H9 (cell line): ENCODE data around the gene KCTD1. TPM values are rescaled to one million over a fixed set of nuclear protein-coding genes. Genes with fewer than 3 reads are reported as not detected.

Experiments used
- DNase-seq: peaks from one replicate; pipeline ENCODE4 v3.0.0-alpha.2; 2017
- H2AFZ ChIP-seq: one replicate; pipeline ENCODE4 v1.6.1; 2013; ENCODE audit warnings: mild to moderate bottlenecking, low read length, control low read depth, moderate library complexity
- H2AK5ac ChIP-seq: 2 replicates; pipeline ENCODE4 v1.6.1; 2013; ENCODE audit warnings: low read length, control low read depth, mixed read lengths; ENCODE audit not compliant: insufficient read length
- H2BK120ac ChIP-seq: one replicate; pipeline ENCODE4 v1.6.1; 2013; ENCODE audit warnings: low read depth, mild to moderate bottlenecking, low read length, control low read depth, inconsistent platforms; ENCODE audit not compliant: poor library complexity, severe bottlenecking
- H2BK12ac ChIP-seq: 2 replicates; pipeline ENCODE4 v1.6.1; 2013; ENCODE audit warnings: low read length, control low read depth, mixed read lengths, low read depth; ENCODE audit not compliant: insufficient read length
- H2BK15ac ChIP-seq: 2 replicates; pipeline ENCODE4 v1.6.1; 2013; ENCODE audit warnings: low read depth, low read length, control low read depth
- H2BK20ac ChIP-seq: one replicate; pipeline ENCODE4 v1.6.1; 2013; ENCODE audit warnings: low read depth, mild to moderate bottlenecking, low read length, control low read depth, inconsistent platforms; ENCODE audit not compliant: poor library complexity, severe bottlenecking
- H2BK5ac ChIP-seq: 2 replicates; pipeline ENCODE4 v1.6.1; 2013; ENCODE audit warnings: low read length, control low read depth, mixed read lengths; ENCODE audit not compliant: insufficient read length
- H3K14ac ChIP-seq: 2 replicates; pipeline ENCODE4 v1.6.1; 2013; ENCODE audit warnings: low read length, control low read depth; ENCODE audit not compliant: insufficient read depth
- H3K18ac ChIP-seq: 2 replicates; pipeline ENCODE4 v1.6.1; 2013; ENCODE audit warnings: low read depth, mild to moderate bottlenecking, mixed read lengths, low read length, control low read depth; ENCODE audit not compliant: insufficient read length
- H3K23ac ChIP-seq: 2 replicates; pipeline ENCODE4 v1.6.1; 2013; ENCODE audit warnings: low read length, control low read depth, mixed read lengths, low read depth; ENCODE audit not compliant: insufficient read length
- H3K23me2 ChIP-seq: 2 replicates; pipeline ENCODE4 v1.6.1; 2013; ENCODE audit warnings: low read depth, mild to moderate bottlenecking, mixed read lengths, low read length, control low read depth; ENCODE audit not compliant: insufficient read length, poor library complexity, severe bottlenecking
- H3K27ac ChIP-seq: 2 replicates; pipeline ENCODE4 v1.5.1; 2013; ENCODE audit warnings: low read length, control low read depth, mixed read lengths, low read depth; ENCODE audit not compliant: insufficient read length
- H3K27me3 ChIP-seq: 2 replicates; pipeline ENCODE4 v1.6.1; 2013; ENCODE audit warnings: low read length, control low read depth, inconsistent platforms; ENCODE audit not compliant: insufficient read depth
- H3K4ac ChIP-seq: 2 replicates; pipeline ENCODE4 v1.6.1; 2013; ENCODE audit warnings: low read depth, mild to moderate bottlenecking, control low read depth, inconsistent platforms, low read length, moderate library complexity
- H3K4me1 ChIP-seq: 2 replicates; pipeline ENCODE4 v1.6.1; 2013; ENCODE audit warnings: low read length, control low read depth, inconsistent platforms; ENCODE audit not compliant: insufficient read depth
- H3K4me2 ChIP-seq: 2 replicates; pipeline ENCODE4 v1.6.1; 2013; ENCODE audit warnings: low read length, control low read depth, mixed read lengths; ENCODE audit not compliant: insufficient read length, insufficient read depth
- H3K56ac ChIP-seq: 2 replicates; pipeline ENCODE4 v1.6.1; 2013; ENCODE audit warnings: low read depth, mild to moderate bottlenecking, mixed read lengths, low read length, control low read depth; ENCODE audit not compliant: insufficient read length
- H3K79me1 ChIP-seq: 2 replicates; pipeline ENCODE4 v1.6.1; 2013; ENCODE audit warnings: low read depth, mild to moderate bottlenecking, moderate library complexity, low read length, control low read depth, inconsistent platforms; ENCODE audit not compliant: insufficient read depth, poor library complexity, severe bottlenecking
- H3K79me2 ChIP-seq: 2 replicates; pipeline ENCODE4 v1.6.1; 2013; ENCODE audit warnings: low read length, control low read depth, inconsistent platforms; ENCODE audit not compliant: insufficient read depth
- H3K9ac ChIP-seq: 2 replicates; pipeline ENCODE4 v1.6.1; 2013; ENCODE audit warnings: low read length, control low read depth, mixed read lengths; ENCODE audit not compliant: insufficient read length; ENCODE audit errors: extremely low read depth
- H3K9me3 ChIP-seq: one replicate; pipeline ENCODE4 v1.6.1; 2013; ENCODE audit warnings: low read depth, low read length, inconsistent platforms; ENCODE audit not compliant: control insufficient read depth
- H3T11ph ChIP-seq: one replicate; pipeline ENCODE4 v1.6.1; 2013; ENCODE audit warnings: mild to moderate bottlenecking, low read length, control low read depth, inconsistent platforms
- H4K20me1 ChIP-seq: one replicate; pipeline ENCODE4 v1.6.1; 2013; ENCODE audit not compliant: control insufficient read depth, insufficient read length, insufficient read depth
- H4K5ac ChIP-seq: 2 replicates; pipeline ENCODE4 v1.6.1; 2013; ENCODE audit warnings: low read depth, mild to moderate bottlenecking, mixed read lengths, low read length, control low read depth; ENCODE audit not compliant: insufficient read length
- H4K8ac ChIP-seq: replicated peaks from 2 replicates; pipeline ENCODE4 v1.6.1; 2013; ENCODE audit warnings: low read length, control low read depth, mixed read lengths, low read depth; ENCODE audit not compliant: insufficient read length
- H4K91ac ChIP-seq: 2 replicates; pipeline ENCODE4 v1.6.1; 2013; ENCODE audit warnings: low read depth, mild to moderate bottlenecking, moderate library complexity, mixed read lengths, low read length, control low read depth; ENCODE audit not compliant: insufficient read length
- H3K27ac Mint-ChIP-seq, 3 experiments: 2 replicates in 2 of 3; 3 replicates in 1 of 3; pipeline ENCODE4 v1.8.0; 2020 to 2021; ENCODE audit warnings: mixed read lengths in 3 of 3, mild to moderate bottlenecking in 1 of 3, moderate library complexity in 1 of 3
- H3K27me3 Mint-ChIP-seq: 2 replicates; pipeline ENCODE4 v1.8.0; 2021; ENCODE audit warnings: low read depth, mild to moderate bottlenecking, moderate library complexity, mixed read lengths
- H3K36me3 Mint-ChIP-seq, 3 experiments: 2 replicates in 2 of 3; 3 replicates in 1 of 3; pipeline ENCODE4 v1.8.0; 2020 to 2021; ENCODE audit warnings: low read depth in 3 of 3, mixed read lengths in 3 of 3; ENCODE audit not compliant: insufficient read depth in 1 of 3
- H3K4me1 Mint-ChIP-seq, 2 experiments: 2 replicates each; pipeline ENCODE4 v1.8.0; 2020; ENCODE audit warnings: mixed read lengths in 2 of 2
- H3K4me3 Mint-ChIP-seq, 2 experiments: 2 replicates in 1 of 2; 3 replicates in 1 of 2; pipeline ENCODE4 v1.8.0; 2020 to 2021; ENCODE audit warnings: mild to moderate bottlenecking in 2 of 2, mixed read lengths in 2 of 2, moderate library complexity in 1 of 2
- H3K9me3 Mint-ChIP-seq, 2 experiments: 2 replicates in 1 of 2; 3 replicates in 1 of 2; pipeline ENCODE4 v1.8.0; 2020; ENCODE audit warnings: mild to moderate bottlenecking in 2 of 2, mixed read lengths in 2 of 2, moderate library complexity in 1 of 2
- CTCF ChIP-seq: fragments of 200-600 bp; sonication (generic); conservative IDR thresholded peaks from 3 replicates; pipeline ENCODE4 v1.8.0; 2021; ENCODE audit warnings: antibody characterized with exemption, mild to moderate bottlenecking
- WGBS: extraction: QIAGEN DNeasy Blood & Tissue Kit; methylation state at CpG from one replicate; pipeline ENCODE4 v1.1.7; 2013; ENCODE audit warnings: missing lambda C conversion rate, low lambda C conversion rate, mixed read lengths; ENCODE audit not compliant: insufficient read length; ENCODE audit errors: extremely low coverage; 5-methylcytosine and 5-hydroxymethylcytosine counted together
- total RNA-seq: library from RNA; stranded (reverse); gene quantifications from 2 replicates; pipeline ENCODE4 v1.2.1, GENCODE V29; 2021

The KCTD1 gene
- total RNA-seq, 1 experiment from 2014 or later = 10.8 TPM

GRCh38 chr18:26540043-26540628 lies 8.2 kb downstream of the KCTD1 start:
- no peak overlapping the region for H3K23ac ChIP-seq
- no peak overlapping the region for H3K18ac ChIP-seq
- no peak overlapping the region for H3K27ac ChIP-seq
- no peaks in the 10 kb centered on the region for H3K9me3 ChIP-seq
- no peak overlapping the region for H4K91ac ChIP-seq
- Mint-ChIP-seq H3K27ac (peak overlapping the region in 1 of 3 experiments; percentile 14; a peak in 2 of 7 replicates), H3K9me3 (no peaks in the 10 kb centered on the region), H3K4me1 (peaks cover 29 to 32% of the 10 kb centered on the region in 2 experiments), H3K36me3 (no peaks in the 10 kb centered on the region), H3K4me3 (no peak overlapping the region), H3K27me3 (peaks cover 8% of the 10 kb centered on the region)
- H3T11ph ChIP-seq = no peak overlapping the region
- no peak overlapping the region for H2BK12ac ChIP-seq
- WGBS = no CpG with 5 or more reads among the region's 6 CpGs
- no peak overlapping the region for H4K5ac ChIP-seq
- H3K14ac ChIP-seq = 0 out of 2 replicates have a peak overlapping the region, but pooled peaks have one; percentile 40
- H3K4me1 ChIP-seq = no peaks in the 10 kb centered on the region
- no peak overlapping the region for H3K9ac ChIP-seq
- no peak overlapping the region for H4K8ac ChIP-seq
- H2BK15ac ChIP-seq = no peak overlapping the region
- no peak overlapping the region for H2AFZ ChIP-seq
- DNase-seq = no peak
- no peak overlapping the region for H2BK20ac ChIP-seq
- no peak overlapping the region for H2AK5ac ChIP-seq
- no peaks in the 10 kb centered on the region for H3K27me3 ChIP-seq
- H2BK120ac ChIP-seq = no peak overlapping the region
- H3K56ac ChIP-seq = no peak overlapping the region
- no peaks in the 10 kb centered on the region for H3K79me2 ChIP-seq
- no peak overlapping the region for H3K4me2 ChIP-seq
- no peak overlapping the region for H2BK5ac ChIP-seq
- TF ChIP-seq CTCF = no peak
- no peaks in the 10 kb centered on the region for H3K79me1 ChIP-seq
- H3K4ac ChIP-seq = no peak overlapping the region
- no peaks in the 10 kb centered on the region for H3K23me2 ChIP-seq
- H4K20me1 ChIP-seq = no peaks in the 10 kb centered on the region
